ENCODE measurements around the gene TNMD. TPM values are rescaled to one million over a fixed set of nuclear protein-coding genes. Genes with fewer than 3 reads are reported as not detected.

The TNMD gene
- total and polyA plus RNA-seq, 2 of the 8 experiments (the other 6 are each of a cell fraction or from before 2014, with no cell fraction given): 1.4 to 2.1 TPM

DNA sequence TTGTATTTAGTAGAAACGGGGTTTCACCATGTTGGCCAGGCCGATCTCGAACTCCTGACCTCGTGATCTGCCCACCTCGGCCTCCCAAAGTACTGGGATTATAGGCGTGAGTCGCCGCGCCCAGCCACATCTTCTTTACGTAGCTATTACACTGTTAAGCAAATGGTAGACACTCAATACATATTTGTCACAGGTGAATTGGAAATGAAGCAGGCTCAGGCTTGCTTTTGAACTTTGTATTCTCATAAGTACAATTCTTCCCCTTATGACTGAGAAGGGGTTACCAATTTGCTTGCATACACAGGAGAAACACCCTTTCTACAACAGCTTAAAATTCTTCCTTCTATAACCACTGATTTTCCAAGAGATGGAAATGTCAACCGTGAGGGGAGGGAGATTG, 58.5 kb downstream of the TNMD start (continued):
- TF ChIP-seq RXRA (IDR thresholded peaks at IDR 0.05; ENCODE audit: insufficient read depth, low read depth, low read length): no peak
- TF ChIP-seq RAD21 (IDR thresholded peaks at IDR 0.05 in 1 of 2, conservative IDR thresholded peaks at IDR 0.05 in 1 of 2; ENCODE audit: low read depth in 2 of 2, low read length in 2 of 2): no peak
- no peak for TF ChIP-seq MAFK (IDR thresholded peaks at IDR 0.05; ENCODE audit: low read depth, low read length)
- TF ChIP-seq ASH2L (IDR thresholded peaks at IDR 0.05; ENCODE audit: low read length): no peak
- TF ChIP-seq TCF12 (IDR thresholded peaks at IDR 0.05; ENCODE audit: low read depth, low read length): no peak
- no peak for TF ChIP-seq BCL11A (IDR thresholded peaks at IDR 0.05; ENCODE audit: low read depth in 2 of 2, low read length in 2 of 2)
- TF ChIP-seq SIN3A (conservative IDR thresholded peaks at IDR 0.05 in 1 of 2, IDR thresholded peaks at IDR 0.05 in 1 of 2; ENCODE audit: low read depth in 1 of 2, low read length in 2 of 2): no peak
- TF ChIP-seq MAX (IDR thresholded peaks at IDR 0.05): no peak

All from H1 (cell line).